Gastroesophageal sphincter (tissue), 4 donors: ENCODE results near the gene TMEM255B. TPM values are rescaled to one million over a fixed set of nuclear protein-coding genes. Genes with fewer than 3 reads are reported as not detected.

Source experiments
- ATAC-seq: fragments of 150-250 bp; one replicate; pipeline ENCODE4 v1.9.1; 2016; ENCODE audit warnings: mild to moderate bottlenecking, moderate library complexity
- H3K27ac ChIP-seq, 4 donors: fragments of 200-600 bp; sonication (generic) in 3 of 4; 1 replicate in 3 of 4; 2 replicates in 1 of 4; pipeline ENCODE4 v1.5.1; 2016 to 2019
- H3K27me3 ChIP-seq: fragments of 200-600 bp; sonication (generic); one replicate; pipeline ENCODE4 v1.5.1; 2019
- H3K36me3 ChIP-seq, 2 donors: fragments of 200-600 bp; sonication (generic); one replicate each; pipeline ENCODE4 v1.5.1; 2019; ENCODE audit warnings: control low read depth in 1 of 2
- H3K4me1 ChIP-seq, 3 donors: fragments of 200-600 bp; sonication (generic); 1 replicate in 2 of 3; 2 replicates in 1 of 3; pipeline ENCODE4 v1.5.1; 2016 to 2019; ENCODE audit warnings: control low read depth in 2 of 3
- H3K4me3 ChIP-seq, 2 donors: fragments of 200-600 bp; sonication (generic); one replicate each; pipeline ENCODE4 v1.5.1; 2019; ENCODE audit warnings: mild to moderate bottlenecking in 1 of 2, moderate library complexity in 1 of 2
- H3K9me3 ChIP-seq, 3 donors: fragments of 200-600 bp; sonication (generic); one replicate each; pipeline ENCODE4 v1.5.1; 2017 to 2019; ENCODE audit warnings: control low read depth in 2 of 3
- EP300 ChIP-seq: sonication (generic); formaldehyde crosslinking; IDR thresholded peaks from one replicate; pipeline ENCODE4 v1.6.1; 2017; ENCODE audit warnings: antibody characterized with exemption, mild to moderate bottlenecking
- POLR2A ChIP-seq, 2 donors: fragments of 450-650 bp; IDR thresholded peaks; one replicate each; pipeline ENCODE4 v1.6.1; 2017; ENCODE audit warnings: antibody characterized with exemption in 2 of 2, mild to moderate bottlenecking in 2 of 2, moderate library complexity in 1 of 2
- POLR2AphosphoS5 ChIP-seq: sonication (generic); formaldehyde crosslinking; IDR thresholded peaks from one replicate; pipeline ENCODE4 v1.6.1; 2017; ENCODE audit warnings: antibody characterized with exemption
- WGBS, 2 donors: methylation state at CpG; one replicate each; pipeline ENCODE4 v1.1.5; 2018; ENCODE audit warnings: low coverage in 1 of 2; 5-methylcytosine and 5-hydroxymethylcytosine counted together
- total RNA-seq, 4 donors: library from RNA; depleted of rRNA; stranded (reverse); fragments of >200 nt; gene quantifications; one replicate each; pipeline ENCODE4 v1.1.0, GENCODE V29; 2016
- TF ChIP-seq, protein P1 (sequence below), 4 experiments: fragments of 200-600 bp in 2 of 4; fragments of 450-650 bp in 2 of 4; sonication (generic) in 1 of 4; IDR thresholded peaks; one replicate each; pipeline ENCODE4 v1.5.1; 2017 to 2019; ENCODE audit warnings: antibody characterized with exemption in 4 of 4, mild to moderate bottlenecking in 2 of 4, moderate library complexity in 2 of 4

The TMEM255B gene
- total RNA-seq, 4 donors from 2014 or later = 4.9 to 13.2 (median 7.8) TPM

DNA sequence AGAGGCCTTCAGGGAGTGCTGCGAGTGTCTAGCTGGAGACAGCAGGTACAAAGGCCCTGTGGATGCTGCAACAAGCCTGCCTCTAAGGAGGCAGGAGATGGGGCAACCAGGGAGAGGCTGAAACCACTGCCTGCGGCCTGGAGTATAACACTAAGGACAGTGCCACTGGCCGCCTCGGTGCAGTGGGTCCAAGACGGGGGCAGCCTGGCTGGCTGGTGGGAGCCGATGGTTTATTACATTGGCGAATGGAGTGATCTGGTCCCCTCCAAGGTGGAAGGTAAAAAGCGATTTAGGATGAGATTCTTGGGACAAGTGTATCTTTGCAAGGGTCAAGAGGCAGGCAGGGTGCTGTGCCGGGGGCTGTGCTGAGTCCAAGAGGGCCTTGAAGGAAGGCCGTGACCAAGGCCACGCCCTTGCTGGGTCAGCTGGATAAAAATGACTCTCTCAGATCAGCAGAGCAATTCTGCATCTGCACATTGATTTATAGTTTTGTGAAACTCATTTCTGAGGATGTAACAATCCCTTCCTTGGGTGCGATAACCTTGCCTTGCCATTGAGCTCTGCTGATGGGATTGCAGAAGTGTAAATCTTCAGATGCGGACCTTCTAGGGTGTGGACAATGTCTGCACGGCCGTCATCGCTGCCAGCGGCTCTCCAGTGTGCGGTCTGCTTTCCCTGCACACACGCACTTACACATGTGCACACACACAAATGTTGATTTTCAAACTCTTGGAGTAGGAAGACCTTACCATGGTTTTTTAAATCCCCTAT lies 6.0 kb downstream of the TMEM255B start:
- Histone ChIP-seq H3K9me3 (no peaks in the 10 kb centered on the region), H3K27me3 (peaks cover 6% of the 10 kb centered on the region), H3K4me3 (no peak overlapping the region), H3K4me1 (peaks cover 0 to 6% (median 0%) of the 10 kb centered on the region in 3 donors), H3K36me3 (peaks cover 0 to 22% of the 10 kb centered on the region in 2 donors), H3K27ac (no peak overlapping the region)
- no peak for ATAC-seq
- TF ChIP-seq POLR2AphosphoS5 (no peak), POLR2A (IDR thresholded peaks at IDR 0.05) (no peak), EP300 (no peak)
- TF ChIP-seq, protein P1, sequence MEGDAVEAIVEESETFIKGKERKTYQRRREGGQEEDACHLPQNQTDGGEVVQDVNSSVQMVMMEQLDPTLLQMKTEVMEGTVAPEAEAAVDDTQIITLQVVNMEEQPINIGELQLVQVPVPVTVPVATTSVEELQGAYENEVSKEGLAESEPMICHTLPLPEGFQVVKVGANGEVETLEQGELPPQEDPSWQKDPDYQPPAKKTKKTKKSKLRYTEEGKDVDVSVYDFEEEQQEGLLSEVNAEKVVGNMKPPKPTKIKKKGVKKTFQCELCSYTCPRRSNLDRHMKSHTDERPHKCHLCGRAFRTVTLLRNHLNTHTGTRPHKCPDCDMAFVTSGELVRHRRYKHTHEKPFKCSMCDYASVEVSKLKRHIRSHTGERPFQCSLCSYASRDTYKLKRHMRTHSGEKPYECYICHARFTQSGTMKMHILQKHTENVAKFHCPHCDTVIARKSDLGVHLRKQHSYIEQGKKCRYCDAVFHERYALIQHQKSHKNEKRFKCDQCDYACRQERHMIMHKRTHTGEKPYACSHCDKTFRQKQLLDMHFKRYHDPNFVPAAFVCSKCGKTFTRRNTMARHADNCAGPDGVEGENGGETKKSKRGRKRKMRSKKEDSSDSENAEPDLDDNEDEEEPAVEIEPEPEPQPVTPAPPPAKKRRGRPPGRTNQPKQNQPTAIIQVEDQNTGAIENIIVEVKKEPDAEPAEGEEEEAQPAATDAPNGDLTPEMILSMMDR (IDR thresholded peaks at IDR 0.05) = no peak
- 81 to 93% methylated on average over 16 to 17 of the region's 19 CpGs for WGBS, 2 donors

DNA sequence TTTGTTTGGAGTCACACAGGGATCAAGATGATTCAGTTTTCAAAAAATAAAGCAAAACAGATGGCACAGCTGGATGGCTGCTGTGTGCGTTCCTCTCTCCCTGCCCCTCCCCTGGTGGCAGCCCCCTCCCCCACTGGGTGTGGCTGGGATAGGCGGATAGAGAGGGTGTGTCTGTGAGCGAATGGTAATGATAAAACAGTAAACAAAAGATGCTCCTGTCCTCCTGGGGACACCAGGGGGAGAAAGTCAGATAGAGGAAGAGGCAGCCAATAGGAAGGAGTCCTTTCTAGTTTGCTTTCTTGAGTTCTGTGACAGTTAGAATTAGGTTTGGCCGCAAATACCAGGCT lies 6.5 kb downstream of the TMEM255B start:
- ATAC-seq = no peak
- H3K27ac ChIP-seq = no peak overlapping the region
- TF ChIP-seq POLR2A (IDR thresholded peaks at IDR 0.05) (no peak), EP300 (no peak), POLR2AphosphoS5 (no peak)
- TF ChIP-seq, protein P1 (IDR thresholded peaks at IDR 0.05) = no peak
- H3K4me1 ChIP-seq = peaks cover 0 to under 1% (median 0%) of the 10 kb centered on the region in 3 donors
- 50% methylated on average over 3 of the region's 4 CpGs; no CpG with 5 or more reads in 1 of the 2 donors for WGBS, 2 donors
- H3K4me3 ChIP-seq = no peak overlapping the region
- H3K36me3 ChIP-seq = peaks cover 0 to 27% of the 10 kb centered on the region in 2 donors
- H3K9me3 ChIP-seq = no peaks in the 10 kb centered on the region
- H3K27me3 ChIP-seq = peaks cover 6% of the 10 kb centered on the region

DNA sequence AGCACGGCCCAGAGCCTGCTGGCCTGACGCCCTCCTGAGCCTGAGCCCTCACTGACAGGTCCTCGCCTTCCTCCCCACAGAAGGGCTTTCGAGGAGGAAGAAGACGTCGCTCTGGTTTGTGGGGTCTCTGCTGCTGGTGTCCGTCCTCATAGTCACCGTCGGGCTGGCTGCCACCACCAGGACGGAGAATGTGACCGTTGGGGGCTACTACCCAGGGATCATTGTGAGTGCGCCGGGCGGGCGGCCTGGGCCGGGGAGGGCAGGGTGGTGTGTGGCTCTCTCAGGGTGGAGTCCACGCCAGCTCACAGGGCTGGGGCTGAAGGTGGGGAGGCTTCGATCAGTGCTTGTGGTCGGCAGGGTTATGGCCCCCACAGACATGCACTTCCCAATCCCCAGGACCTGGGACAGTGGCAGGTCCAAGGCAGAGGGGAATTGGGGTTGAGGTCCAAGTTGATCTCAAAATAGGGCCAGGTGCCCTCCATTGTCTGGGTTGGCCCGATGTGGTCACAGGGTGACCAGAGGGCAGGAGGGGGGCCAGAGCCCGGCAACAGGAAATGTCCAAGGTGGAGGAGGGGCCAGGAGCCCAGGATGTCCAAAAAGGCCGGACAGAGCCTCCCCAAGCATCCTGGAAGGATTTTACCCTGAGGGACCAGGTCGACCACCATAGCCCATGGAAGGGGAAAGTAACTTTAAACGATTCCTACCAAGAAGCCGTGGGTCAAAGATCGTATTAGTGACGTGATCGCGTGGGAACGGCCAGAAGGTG lies 7.2 kb downstream of the TMEM255B start:
- Histone ChIP-seq H3K36me3 (peaks cover 0 to 29% of the 10 kb centered on the region in 2 donors), H3K4me3 (no peak overlapping the region), H3K4me1 (no peaks in the 10 kb centered on the region), H3K27ac (no peak overlapping the region), H3K27me3 (peaks cover 6% of the 10 kb centered on the region), H3K9me3 (no peaks in the 10 kb centered on the region)
- 68 to 78% methylated on average over 6 to 10 of the region's 30 CpGs for WGBS, 2 donors
- ATAC-seq = no peak
- TF ChIP-seq POLR2AphosphoS5 = no peak

DNA sequence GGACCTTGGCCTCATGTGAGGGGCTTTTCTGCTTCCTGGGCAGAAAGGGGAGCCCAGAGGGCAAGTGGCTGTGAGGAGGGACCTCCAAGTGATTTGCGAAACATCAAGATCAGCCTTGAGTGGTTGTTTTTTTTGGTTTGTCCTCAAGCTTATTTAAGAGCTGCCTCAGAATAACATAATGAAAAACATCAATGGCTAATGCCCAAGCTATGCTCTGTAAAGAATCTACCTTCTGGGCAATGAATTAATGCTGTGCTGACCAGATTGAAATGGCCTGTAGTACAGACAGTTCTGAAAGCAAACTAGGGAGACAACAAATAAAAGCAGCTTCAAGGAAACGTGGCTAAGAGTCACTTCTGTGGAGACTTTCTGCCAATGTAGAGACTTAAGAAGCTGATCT lies 8.3 kb downstream of the TMEM255B start:
- 75 to 83% methylated on average over 2 of the region's 2 CpGs for WGBS, 2 donors
- Histone ChIP-seq H3K27me3 (peaks cover 6% of the 10 kb centered on the region), H3K27ac (no peak overlapping the region), H3K9me3 (peaks cover 0 to 6% (median 0%) of the 10 kb centered on the region in 3 donors), H3K4me3 (no peak overlapping the region), H3K4me1 (no peaks in the 10 kb centered on the region), H3K36me3 (peaks cover 0 to 29% of the 10 kb centered on the region in 2 donors)
- no peak for TF ChIP-seq POLR2A (IDR thresholded peaks at IDR 0.05)
- no peak for TF ChIP-seq EP300
- TF ChIP-seq, protein P1 (IDR thresholded peaks at IDR 0.05) = no peak
- TF ChIP-seq POLR2AphosphoS5 = no peak
- no peak for ATAC-seq

DNA sequence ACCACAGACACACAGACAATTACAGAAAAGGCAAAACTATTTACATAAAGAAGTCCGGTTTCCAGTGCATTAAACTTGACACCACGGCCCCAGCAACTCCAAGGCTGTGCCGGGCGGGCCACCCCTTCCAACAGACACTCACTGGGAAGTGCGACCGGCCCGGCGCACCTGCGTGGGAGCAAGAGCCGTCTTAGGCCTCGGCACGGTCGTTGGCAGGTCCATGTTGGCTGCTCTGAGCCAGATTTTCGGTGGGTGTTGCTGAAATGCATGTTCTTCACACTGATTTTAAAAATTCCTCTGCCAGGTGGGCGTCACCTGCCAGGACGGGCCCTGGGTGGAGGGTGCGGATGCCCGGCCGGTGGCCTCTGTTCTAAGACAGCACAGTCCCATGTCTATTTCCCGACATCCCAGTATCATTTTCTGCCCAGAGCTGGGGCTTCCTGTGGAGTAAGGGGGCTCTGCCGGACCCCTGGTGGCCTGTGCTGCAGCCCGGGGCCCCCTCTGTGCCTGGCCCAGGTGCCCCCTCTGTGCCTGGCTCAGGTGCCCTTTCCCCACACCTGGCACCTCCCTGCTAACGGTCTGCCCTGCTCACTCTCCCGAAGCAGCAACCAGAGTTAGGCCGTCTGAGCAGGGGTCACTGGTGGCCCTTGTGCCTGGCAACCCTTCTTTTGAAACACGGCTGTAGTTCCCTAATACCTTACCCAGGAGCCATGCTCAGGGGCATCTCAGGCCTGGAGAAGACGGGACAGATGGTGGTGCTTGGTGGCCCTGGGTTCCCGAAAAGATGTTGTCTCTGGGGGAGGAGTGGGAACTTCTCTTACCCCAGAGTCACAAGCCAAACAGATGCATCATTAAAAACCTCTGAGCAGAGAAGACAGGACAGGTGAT lies 9.2 kb downstream of the TMEM255B start:
- no peaks in the 10 kb centered on the region for H3K4me1 ChIP-seq
- H3K4me3 ChIP-seq = no peak overlapping the region
- peaks cover 6% of the 10 kb centered on the region for H3K27me3 ChIP-seq
- no peak for ATAC-seq
- TF ChIP-seq POLR2A (IDR thresholded peaks at IDR 0.05) = no peak
- TF ChIP-seq, protein P1 (IDR thresholded peaks at IDR 0.05) = no peak
- TF ChIP-seq POLR2AphosphoS5 = no peak
- no peak for TF ChIP-seq EP300
- WGBS, 2 donors = 93 to 94% methylated on average over 8 to 12 of the region's 28 CpGs
- peaks cover 0 to 29% of the 10 kb centered on the region in 2 donors for H3K36me3 ChIP-seq
- H3K9me3 ChIP-seq = peaks cover 0 to 10% (median 0%) of the 10 kb centered on the region in 3 donors
- no peak overlapping the region for H3K27ac ChIP-seq
